Raji (cell line): ENCODE measurements around the gene TLE1.

Experiments
- POLR2A ChIP-seq: IDR thresholded peaks from 2 replicates; pipeline ENCODE4 v1.6.1; 2011; ENCODE audit warnings: low read depth, low read length, control low read depth; ENCODE audit not compliant: insufficient read depth

TLE1 gene

DNA sequence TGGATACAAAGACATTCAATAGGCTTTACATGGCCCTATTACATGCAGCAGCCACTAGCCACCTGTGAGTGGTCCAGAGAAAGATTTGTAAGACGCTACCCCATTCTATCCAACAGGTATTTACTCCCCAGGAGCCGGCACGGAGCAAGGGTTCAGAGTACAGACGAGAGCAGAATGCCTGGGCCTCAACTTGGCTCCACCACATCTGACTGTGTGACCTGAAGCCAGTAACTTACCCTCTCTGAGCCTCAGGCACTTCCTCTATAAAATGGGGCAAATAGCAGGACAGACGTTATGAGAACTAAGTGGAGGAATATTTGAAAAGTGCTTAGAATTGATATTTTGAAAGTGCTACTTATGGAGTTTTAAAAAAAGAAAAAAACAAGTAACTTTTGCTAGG, 100.0 kb downstream of the TLE1 start:
- no peak for TF ChIP-seq POLR2A

DNA sequence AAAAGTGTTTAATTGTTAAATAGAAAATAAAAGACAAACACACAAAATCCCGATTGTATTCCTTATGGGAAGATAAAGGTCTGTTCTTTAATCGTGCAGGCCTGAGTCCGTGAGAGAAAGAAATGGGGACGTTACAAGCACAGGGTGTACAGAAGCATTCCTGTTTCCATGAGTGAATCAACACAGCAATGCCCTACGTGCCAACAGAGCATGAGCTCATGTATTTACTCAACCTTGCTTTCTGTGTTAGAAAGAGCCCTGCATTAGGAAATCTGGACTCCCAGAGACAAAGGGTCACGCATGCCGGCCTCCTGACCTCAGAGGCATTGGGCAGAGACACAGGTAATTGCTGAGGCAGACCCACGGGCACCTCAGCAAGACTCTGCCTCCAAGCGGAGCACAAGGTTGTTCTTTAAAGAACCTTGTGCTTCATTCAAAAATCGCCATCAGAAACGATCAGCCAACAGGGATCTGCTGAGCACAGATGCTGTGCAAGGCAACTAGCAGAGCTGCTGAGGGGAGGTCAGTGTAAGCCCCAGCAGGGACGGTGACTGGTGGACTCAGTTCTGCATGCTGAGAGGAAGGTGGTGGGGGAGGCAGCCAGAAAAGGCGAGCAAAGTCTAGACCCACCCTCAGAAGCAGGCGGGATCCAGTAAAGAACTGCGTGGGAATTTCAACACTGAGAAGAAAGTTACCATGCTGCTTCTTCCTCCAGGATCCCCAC, 101.0 kb downstream of the TLE1 start:
- TF ChIP-seq POLR2A: no peak

DNA sequence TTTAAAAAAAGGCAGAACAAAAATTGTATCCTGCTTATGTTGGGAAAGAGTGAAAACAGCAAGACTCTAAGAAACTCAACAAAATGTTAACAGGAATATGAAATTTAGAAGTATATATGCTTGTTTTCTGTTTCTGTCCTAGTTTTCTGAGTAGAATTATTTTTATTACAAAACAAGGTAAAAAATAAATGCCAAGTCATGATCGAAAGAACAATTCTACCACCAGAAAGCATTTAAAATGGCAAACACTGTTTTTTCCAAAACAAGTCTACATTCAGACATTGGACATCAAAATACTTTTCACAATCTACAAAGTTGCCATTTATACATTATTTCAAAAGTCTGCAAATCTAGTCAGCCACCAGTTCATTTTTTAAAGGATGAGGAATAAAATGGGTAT, 102.6 kb downstream of the TLE1 start:
- no peak for TF ChIP-seq POLR2A

DNA sequence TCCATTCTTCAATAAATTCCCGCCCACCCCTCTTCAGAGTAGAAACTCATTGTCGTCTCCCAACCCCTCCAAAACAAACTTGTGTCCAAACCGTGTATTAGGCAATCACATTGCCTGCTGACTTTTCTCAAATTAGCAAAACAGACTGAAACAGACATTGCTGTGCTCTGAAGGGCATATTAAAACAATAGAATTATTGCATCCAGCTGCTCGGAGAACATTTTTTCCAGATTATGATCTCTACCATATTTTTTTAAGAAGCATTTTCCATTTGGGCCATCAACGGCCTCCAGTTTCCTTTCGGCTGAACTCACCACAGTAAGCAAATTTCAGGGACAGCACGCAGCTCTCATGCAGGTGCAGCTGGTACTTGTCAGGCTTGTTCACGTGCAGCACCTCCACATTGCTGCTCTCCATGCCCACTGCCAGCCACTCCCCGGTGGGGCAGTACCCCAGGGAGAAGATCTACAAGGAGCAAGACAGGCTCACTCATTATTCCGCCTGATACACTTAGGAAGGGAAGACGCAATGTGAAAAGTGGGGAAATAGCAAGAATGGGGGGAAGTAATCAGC, 104.1 kb downstream of the TLE1 start:
- no peak for TF ChIP-seq POLR2A

GRCh38 chr9:81584099-81584498, 105.2 kb downstream of the TLE1 start:
- TF ChIP-seq POLR2A: no peak

DNA sequence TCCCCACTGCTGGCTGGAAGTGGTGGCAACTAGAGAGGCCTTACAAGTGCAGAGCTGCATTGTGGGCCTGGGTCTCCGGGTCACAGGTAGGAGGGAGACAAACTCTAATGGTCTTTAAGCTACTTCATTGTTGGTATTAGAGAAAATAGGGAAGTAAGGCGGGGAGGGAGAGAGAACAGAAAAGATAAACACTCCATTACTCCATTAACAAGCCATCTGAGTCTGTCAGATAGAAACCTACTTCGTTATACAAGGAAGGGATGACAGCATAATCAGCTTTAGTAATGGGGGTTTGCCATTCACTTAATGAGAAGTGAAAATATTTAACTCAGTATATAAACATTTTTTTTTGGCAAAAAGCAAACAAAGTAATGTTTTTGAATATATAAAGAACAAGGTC, 107.4 kb downstream of the TLE1 start:
- no peak for TF ChIP-seq POLR2A

DNA sequence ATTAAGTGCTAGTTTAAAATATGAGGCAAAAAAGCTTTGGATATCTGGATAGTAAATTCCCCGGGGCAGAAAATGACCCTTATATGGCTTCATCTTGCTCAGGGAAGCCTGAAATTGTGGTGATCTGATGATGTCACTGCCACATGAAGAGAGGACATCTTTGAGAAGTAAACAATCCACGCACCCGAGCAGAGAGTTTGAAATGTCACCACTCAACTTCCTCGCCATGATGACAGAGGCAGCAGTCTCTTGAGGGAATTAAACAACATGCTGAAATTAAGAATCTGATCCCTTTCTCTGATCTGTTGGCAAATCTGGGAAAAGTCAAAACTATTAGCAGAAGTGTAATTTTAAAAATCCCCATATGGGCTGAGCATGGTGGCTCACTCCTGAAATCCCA, 110.0 kb downstream of the TLE1 start:
- no peak for TF ChIP-seq POLR2A

GRCh38 chr9:81578606-81579005, 110.7 kb downstream of the TLE1 start:
- TF ChIP-seq POLR2A: no peak

DNA sequence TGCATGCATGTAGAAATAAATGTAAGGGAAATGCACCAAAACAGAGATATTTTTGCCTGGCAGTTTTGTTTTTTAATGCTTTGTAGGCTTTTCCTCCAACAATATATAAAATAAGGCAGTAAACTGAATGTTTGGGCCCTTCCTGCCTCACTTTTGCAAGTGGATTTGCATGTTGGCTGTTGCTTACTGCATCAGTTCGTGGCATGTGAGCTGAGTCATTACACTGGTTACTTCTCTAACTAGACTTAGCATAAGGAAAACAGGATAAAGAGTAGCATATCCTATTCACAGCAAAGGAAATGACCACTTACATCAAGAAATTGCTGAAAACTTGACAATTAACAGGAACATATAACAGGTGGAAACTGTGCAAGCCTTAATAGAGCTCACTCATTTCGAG, 113.4 kb downstream of the TLE1 start:
- TF ChIP-seq POLR2A: no peak

GRCh38 chr9:81574405-81574804, 114.9 kb downstream of the TLE1 start:
- no peak for TF ChIP-seq POLR2A

GRCh38 chr9:81573415-81574321, 115.7 kb downstream of the TLE1 start:
- no peak for TF ChIP-seq POLR2A

GRCh38 chr9:81570083-81570482, 119.3 kb downstream of the TLE1 start:
- no peak for TF ChIP-seq POLR2A

DNA sequence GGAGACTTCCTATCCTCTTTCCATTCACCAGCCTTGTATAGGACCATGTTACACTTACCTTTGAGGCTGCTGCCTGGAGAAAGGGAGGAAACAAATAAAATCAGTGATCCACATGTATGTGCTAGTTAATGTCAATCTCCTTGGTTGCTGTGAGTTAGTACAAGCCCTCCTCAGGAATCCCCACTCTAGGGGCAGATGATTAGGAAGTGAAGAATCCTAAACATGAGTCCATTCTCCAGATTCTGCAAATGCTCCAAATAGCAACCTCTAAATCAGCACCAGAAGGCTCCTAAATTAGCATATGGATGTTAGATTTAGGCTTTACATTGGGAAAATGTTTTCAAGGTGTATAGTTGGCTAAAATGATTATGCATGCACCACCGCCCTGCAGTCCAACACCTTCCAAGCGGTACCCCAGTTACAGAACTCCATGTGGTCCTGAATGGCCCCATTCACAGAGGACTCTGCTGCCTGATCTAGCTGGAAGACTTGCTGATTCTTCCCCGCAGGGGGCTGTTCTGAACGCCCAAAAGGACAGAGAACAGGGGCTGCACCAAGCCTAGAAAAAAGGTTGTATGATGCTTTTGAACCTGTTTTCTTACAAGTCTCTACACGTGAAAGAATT, 123.2 kb downstream of the TLE1 start:
- TF ChIP-seq POLR2A: no peak

GRCh38 chr9:81565609-81566008, 123.7 kb downstream of the TLE1 start:
- TF ChIP-seq POLR2A: no peak

DNA sequence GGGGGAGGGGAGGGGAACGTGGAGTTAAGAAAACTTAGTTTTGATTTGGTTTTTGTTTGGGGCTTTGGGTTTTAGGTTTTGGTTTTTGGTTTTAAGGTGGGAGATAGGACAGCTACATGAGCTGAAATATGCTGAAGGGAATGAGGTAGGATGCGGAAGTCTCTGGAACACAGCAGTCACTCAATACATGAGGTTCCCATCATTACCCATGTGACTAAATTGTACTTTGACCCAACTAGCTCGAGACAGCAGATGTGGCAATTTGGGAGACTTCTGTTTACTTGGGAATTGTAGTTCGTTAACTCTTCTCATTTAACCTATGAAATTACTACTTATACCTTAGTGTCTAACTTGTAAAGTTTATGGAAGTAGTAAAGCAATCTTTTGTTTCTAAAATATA, 124.2 kb downstream of the TLE1 start:
- no peak for TF ChIP-seq POLR2A
